NOMO-1 treated with dmso at 0.1 percent for 144 hours (cell line): ENCODE results near the gene ABRACL.
A peak's percentile ranks its signal among the peaks of the same experiment; 100 is the strongest.

Experiments
- DNase-seq: peaks from one replicate; lab custom pipeline; 2025; ENCODE audit not compliant: unreplicated experiment; lab: John Stamatoyannopoulos, UW

The ABRACL gene

GRCh38 chr6:139051396-139052060, 23.0 kb downstream of the ABRACL start:
- DNase-seq, result no peak

GRCh38 chr6:139053382-139053781, 24.8 kb downstream of the ABRACL start:
- DNase-seq, result no peak

- no peak for DNase-seq
Observed at GRCh38 chr6:139054001-139054400, 25.5 kb downstream of the ABRACL start.

GRCh38 chr6:139055709-139056108, 27.2 kb downstream of the ABRACL start:
- DNase-seq, result no peak

GRCh38 chr6:139058029-139058428, 29.5 kb downstream of the ABRACL start:
- no peak for DNase-seq

GRCh38 chr6:139060332-139060731, 31.8 kb downstream of the ABRACL start:
- DNase-seq, result peak; percentile 28

- no peak for DNase-seq
Observed at GRCh38 chr6:139062932-139063646, 34.5 kb downstream of the ABRACL start.

GRCh38 chr6:139064981-139065665, 36.6 kb downstream of the ABRACL start:
- DNase-seq, result no peak

- DNase-seq, result no peak
Observed at GRCh38 chr6:139066080-139066479, 37.5 kb downstream of the ABRACL start.

GRCh38 chr6:139068846-139069245, 40.3 kb downstream of the ABRACL start:
- no peak for DNase-seq

- DNase-seq, result no peak
Observed at GRCh38 chr6:139073118-139073517, 44.6 kb downstream of the ABRACL start.

- no peak for DNase-seq
Observed at GRCh38 chr6:139079018-139079417, 50.5 kb downstream of the ABRACL start.

GRCh38 chr6:139080255-139080920, 51.8 kb downstream of the ABRACL start:
- DNase-seq, result no peak

- no peak for DNase-seq
Observed at GRCh38 chr6:139081471-139081870, 52.9 kb downstream of the ABRACL start.

- DNase-seq, result no peak
Observed at GRCh38 chr6:139082370-139082769, 53.8 kb downstream of the ABRACL start.

- no peak for DNase-seq
Observed at GRCh38 chr6:139091826-139092225, 63.3 kb downstream of the ABRACL start.
